K562 (cell line): ENCODE data around the gene ZDHHC5. TPM values are rescaled to one million over a fixed set of nuclear protein-coding genes. Genes with fewer than 3 reads are reported as not detected.

Source experiments
- ARID1B ChIP-seq: fragments of 450-650 bp; IDR thresholded peaks from 2 replicates; pipeline ENCODE4 v1.6.1; 2016; ENCODE audit warnings: antibody characterized with exemption, mild to moderate bottlenecking, inconsistent platforms
- ARID2 ChIP-seq: fragments of 450-650 bp; IDR thresholded peaks from 2 replicates; pipeline ENCODE4 v1.6.1; 2017; ENCODE audit warnings: antibody characterized with exemption, mild to moderate bottlenecking
- BACH1 ChIP-seq: fragments of 200-800 bp; sonication (Bioruptor generic); IDR thresholded peaks from 2 replicates; pipeline ENCODE4 v1.6.1; 2016; ENCODE audit warnings: missing genetic modification characterization, missing compliant biosample characterization
- BMI1 ChIP-seq: fragments of 150-350 bp; IDR thresholded peaks from 2 replicates; pipeline ENCODE4 v1.6.1; 2014; ENCODE audit warnings: low read length
- GATA2 ChIP-seq: sonication (generic); formaldehyde crosslinking; IDR thresholded peaks from 2 replicates; pipeline ENCODE4 v1.4.0; 2020; ENCODE audit warnings: mild to moderate bottlenecking, missing genetic modification reagents
- KDM1A ChIP-seq, 2 experiments: fragments of 450-650 bp; IDR thresholded peaks; 2 replicates each; pipeline ENCODE4 v1.6.1; 2016; ENCODE audit warnings: mild to moderate bottlenecking in 2 of 2
- MEIS2 ChIP-seq: fragments of 450-650 bp; IDR thresholded peaks from 2 replicates; pipeline ENCODE4 v1.6.1; 2014; ENCODE audit warnings: mild to moderate bottlenecking; ENCODE audit not compliant: partially characterized antibody
- NR4A1 ChIP-seq, 2 experiments: fragments of 250-450 bp in 1 of 2; fragments of 450-650 bp in 1 of 2; sonication (Bioruptor Pico) in 1 of 2; IDR thresholded peaks; 2 replicates each; pipeline versions ENCODE4 v1.4.0 to v1.6.1; 2016 to 2020; ENCODE audit warnings: mild to moderate bottlenecking in 2 of 2, missing compliant biosample characterization in 1 of 2, missing genetic modification characterization in 1 of 2, moderate library complexity in 1 of 2
- PHF20 ChIP-seq: fragments of 450-650 bp; IDR thresholded peaks from 2 replicates; pipeline ENCODE4 v1.6.1; 2018; ENCODE audit not compliant: partially characterized antibody
- POLR2A ChIP-seq: fragments of 450-650 bp; conservative IDR thresholded peaks from 2 replicates; pipeline ENCODE4 v1.6.1; 2016
- PURB ChIP-seq: sonication (generic); formaldehyde crosslinking; IDR thresholded peaks from 2 replicates; pipeline ENCODE4 v1.9.0; 2021; ENCODE audit warnings: low read depth, mild to moderate bottlenecking, missing genetic modification reagents
- SMAD1 ChIP-seq: fragments of 150-350 bp; IDR thresholded peaks from 2 replicates; pipeline ENCODE4 v1.6.1; 2014; ENCODE audit warnings: low read length, low read depth; ENCODE audit not compliant: partially characterized antibody
- SRSF7 ChIP-seq: fragments of 200-400 bp; formaldehyde crosslinking; optimal IDR thresholded peaks from 2 replicates; pipeline ENCODE3; 2017; ENCODE audit warnings: mild to moderate bottlenecking, low read depth, low read length
- ZBTB17 ChIP-seq: fragments of 450-650 bp; formaldehyde crosslinking; IDR thresholded peaks from 2 replicates; pipeline ENCODE4 v1.4.0; 2020; ENCODE audit warnings: mild to moderate bottlenecking
- ZBTB33 ChIP-seq: sonication (generic); formaldehyde crosslinking; IDR thresholded peaks from 2 replicates; pipeline ENCODE4 v1.8.1; 2023; ENCODE audit warnings: mild to moderate bottlenecking, missing genetic modification reagents
- ZNF146 ChIP-seq: IDR thresholded peaks from one replicate; pipeline ENCODE4 v1.6.1; 2018; ENCODE audit warnings: missing compliant biosample characterization; ENCODE audit not compliant: unreplicated experiment
- ZNF347 ChIP-seq: fragments of 450-650 bp; formaldehyde crosslinking; IDR thresholded peaks from 2 replicates; pipeline ENCODE4 v1.4.0; 2020; ENCODE audit warnings: low read depth, mild to moderate bottlenecking, moderate library complexity
- ZNF551 ChIP-seq: fragments of 250-450 bp; sonication (Bioruptor Pico); IDR thresholded peaks from 2 replicates; pipeline ENCODE4 v1.5.0; 2021; ENCODE audit warnings: mild to moderate bottlenecking, moderate library complexity
- ZNF76 ChIP-seq: fragments of 250-450 bp; sonication (Bioruptor Pico); IDR thresholded peaks from 2 replicates; pipeline ENCODE4 v1.4.0; 2020; ENCODE audit warnings: mild to moderate bottlenecking, moderate library complexity, borderline replicate concordance
- ZNF77 ChIP-seq: fragments of 250-450 bp; sonication (Bioruptor Pico); IDR thresholded peaks from 2 replicates; pipeline ENCODE4 v1.5.0; 2020
- polyA plus RNA-seq, 8 experiments: library from polyadenylated mRNA; depleted of rRNA in 4 of 8; stranded (reverse) in 5 of 8; unstranded in 3 of 8; fragments of >200 nt; fragmentation: Nextera tagmentation in 2 of 8; fragmentation: Illumina TruSeq in 1 of 8; extraction: Ambion mirVana in 2 of 8; extraction: Trizol in 1 of 8; gene quantifications; 2 replicates each; pipeline versions ENCODE4 v1.2.1 to v1.2.3, GENCODE V29; 2011 to 2014; ENCODE audit warnings: inconsistent platforms in 1 of 8, missing spikeins in 1 of 8
- total RNA-seq, 7 experiments: library from RNA; depleted of rRNA in 6 of 7; stranded (reverse); fragments of >200 nt in 6 of 7; fragmentation: Illumina TruSeq in 2 of 7; extraction: Trizol in 2 of 7; gene quantifications; 2 replicates each; pipeline versions ENCODE4 v1.2.1 to v1.2.3, GENCODE V29; 2011 to 2021; ENCODE audit warnings: low replicate concordance in 1 of 7
- TF ChIP-seq, protein P1 (sequence below): conservative IDR thresholded peaks from 2 replicates; pipeline ENCODE4 v1.6.1; 2011; ENCODE audit warnings: low read depth, mild to moderate bottlenecking, low read length; ENCODE audit not compliant: control insufficient read depth

ZDHHC5 gene
- total and polyA plus RNA-seq, 9 of the 15 experiments (the other 6 are each of a cell fraction or from before 2014, with no cell fraction given): 3.8 to 64.2 (median 35.9) TPM

- peak; percentile 27; the same call in 1 of the 2 replicates for TF ChIP-seq NR4A1 (CRISPR knock-in tag; IDR thresholded peaks at IDR 0.05)
- no peak for TF ChIP-seq NR4A1 (tag; IDR thresholded peaks at IDR 0.05)
- no peak for TF ChIP-seq ARID2
- TF ChIP-seq KDM1A (IDR thresholded peaks at IDR 0.05): no peak
- TF ChIP-seq, protein P1, sequence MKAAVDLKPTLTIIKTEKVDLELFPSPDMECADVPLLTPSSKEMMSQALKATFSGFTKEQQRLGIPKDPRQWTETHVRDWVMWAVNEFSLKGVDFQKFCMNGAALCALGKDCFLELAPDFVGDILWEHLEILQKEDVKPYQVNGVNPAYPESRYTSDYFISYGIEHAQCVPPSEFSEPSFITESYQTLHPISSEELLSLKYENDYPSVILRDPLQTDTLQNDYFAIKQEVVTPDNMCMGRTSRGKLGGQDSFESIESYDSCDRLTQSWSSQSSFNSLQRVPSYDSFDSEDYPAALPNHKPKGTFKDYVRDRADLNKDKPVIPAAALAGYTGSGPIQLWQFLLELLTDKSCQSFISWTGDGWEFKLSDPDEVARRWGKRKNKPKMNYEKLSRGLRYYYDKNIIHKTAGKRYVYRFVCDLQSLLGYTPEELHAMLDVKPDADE: no peak
- no peak for TF ChIP-seq SRSF7
- TF ChIP-seq ZBTB17 (CRISPR knock-in tag): peak; percentile 95; the same call in 1 of the 2 replicates
- TF ChIP-seq ZNF77 (CRISPR knock-in tag): no peak
- peak; percentile 72 for TF ChIP-seq SMAD1
- no peak for TF ChIP-seq ZBTB33 (CRISPR knock-in tag)
- TF ChIP-seq BMI1: no peak
- no peak for TF ChIP-seq ZNF76 (CRISPR knock-in tag)
- TF ChIP-seq BACH1 (tag): peak; percentile 46; the same call in 1 of the 2 replicates
- peak; percentile 79 for TF ChIP-seq POLR2A
- no peak for TF ChIP-seq ZNF347 (CRISPR knock-in tag)
- 0 out of 2 replicates have a peak, but pooled peaks have one; percentile 35 for TF ChIP-seq GATA2
- no peak for TF ChIP-seq ZNF551
- TF ChIP-seq PURB: no peak
- no peak for TF ChIP-seq PHF20
- no peak for TF ChIP-seq ZNF146
- no peak for TF ChIP-seq MEIS2
- TF ChIP-seq ARID1B: peak; percentile 14; the same call in 1 of the 2 replicates
Measured at GRCh38 chr11:57667117-57667735, 688 bp upstream of the ZDHHC5 start (continued).
